Measurements from ENCODE around the gene NR1H4. TPM values are rescaled to one million over a fixed set of nuclear protein-coding genes. Genes with fewer than 3 reads are reported as not detected.

Gene NR1H4
- total and polyA plus RNA-seq, 9 of the 15 experiments (the other 6 are each of a cell fraction or from before 2014, with no cell fraction given): 0.03 TPM; not detected in 8

GRCh38 chr12:100544165-100544564 lies 70.5 kb downstream of the NR1H4 start (continued):
- TF ChIP-seq C11orf30 (IDR thresholded peaks at IDR 0.05; ENCODE audit: low read depth) (peak; percentile 28; the same call in 1 of the 2 replicates), FOXJ3 (CRISPR knock-in tag; IDR thresholded peaks at IDR 0.05) (no peak), THAP7 (CRISPR knock-in tag; IDR thresholded peaks at IDR 0.05) (no peak), HDAC8 (tag; IDR thresholded peaks at IDR 0.05) (no peak)

GRCh38 chr12:100545092-100545491 lies 71.4 kb downstream of the NR1H4 start:
- Histone ChIP-seq H3K4me3 (no peak overlapping the region), H3K4me1 (replicated peaks in 1 of 2; ENCODE audit: control insufficient read depth in 2 of 2, insufficient read depth in 2 of 2, low read length in 2 of 2) (no peaks in the 10 kb centered on the region), H2AFZ (ENCODE audit: low read depth, low read length) (no peak overlapping the region), H3K27ac (ENCODE audit: extremely low read depth, low read depth, low read length) (no peak overlapping the region), H3K9me1 (ENCODE audit: control insufficient read depth, insufficient read depth, low read length) (no peaks in the 10 kb centered on the region), H4K20me1 (replicated peaks; ENCODE audit: control insufficient read depth, insufficient read depth, low read length) (no peaks in the 10 kb centered on the region), H3K9ac (ENCODE audit: insufficient read depth in 1 of 2, low read depth in 2 of 2, low read length in 2 of 2) (no peak overlapping the region), H3K27me3 (ENCODE audit: control insufficient read depth in 2 of 2, insufficient read depth in 2 of 2, low read length in 2 of 2) (no peaks in the 10 kb centered on the region), H3K4me2 (ENCODE audit: insufficient read depth, low read length) (no peak overlapping the region), H3K36me3 (ENCODE audit: control insufficient read depth, insufficient read depth, low read length) (no peaks in the 10 kb centered on the region), H3K79me2 (ENCODE audit: control insufficient read depth, insufficient read depth, low read length) (no peaks in the 10 kb centered on the region), H3K9me3 (replicated peaks; ENCODE audit: control insufficient read depth, insufficient read depth, low read depth, low read length) (no peaks in the 10 kb centered on the region)
- no peak for FAIRE-seq
- in situ Hi-C loops (cut with MboI): no loop called here
- intact Hi-C loops (cut with micrococcal nuclease): no loop called here
- CTCF ChIA-PET (ENCODE audit: low intra/inter-chr PET ratio): no interaction called here
- no peak for DNase-seq (ENCODE audit: extremely low read depth in 1 of 4, low spot score in 3 of 4)
- 0% methylated on average over 1 of the region's 1 CpG for WGBS (ENCODE audit: insufficient coverage, low coverage, missing lambda C conversion rate)
- POLR2A ChIA-PET: no interaction called here
- TF ChIP-seq KLF16 (IDR thresholded peaks at IDR 0.05): no peak
- TF ChIP-seq RBM14 (IDR thresholded peaks at IDR 0.05; ENCODE audit: borderline replicate concordance, insufficient read depth, low read depth, low read length): no peak
- TF ChIP-seq ZNF398 (CRISPR knock-in tag; IDR thresholded peaks at IDR 0.05): no peak
- TF ChIP-seq GMEB1 (CRISPR knock-in tag; IDR thresholded peaks at IDR 0.05): no peak
- TF ChIP-seq ZNF583 (CRISPR knock-in tag; IDR thresholded peaks at IDR 0.05): no peak
- no peak for TF ChIP-seq ETS1 (conservative IDR thresholded peaks at IDR 0.05; ENCODE audit: control insufficient read depth, low read depth, low read length)
- no peak for TF ChIP-seq NCOA2 (IDR thresholded peaks at IDR 0.05; ENCODE audit: partially characterized antibody in 2 of 2)
- TF ChIP-seq TCF3 (CRISPR knock-in tag; IDR thresholded peaks at IDR 0.05): no peak
- no peak for TF ChIP-seq SUPT5H (IDR thresholded peaks at IDR 0.05)
- no peak for TF ChIP-seq PREB (CRISPR knock-in tag; IDR thresholded peaks at IDR 0.05)
- ATAC-seq: no peak
- BruUV-seq (replicated peaks): no TSS peak

Measured in K562 (cell line).